HG03354 (cell line): ENCODE data around the gene LMAN2.
"Not testable (repeated sequence)": the region's sequence is repeated elsewhere in the genome, so short reads cannot be mapped to it uniquely, and the experiment has no call there.

Experiments
- ATAC-seq: cut with Tn5 transposase; IDR thresholded peaks from one replicate; pipeline ENCODE4 v1.9.1; 2021; ENCODE audit warnings: mild to moderate bottlenecking; ENCODE audit not compliant: unreplicated experiment, poor library complexity, severe bottlenecking

The LMAN2 gene

DNA sequence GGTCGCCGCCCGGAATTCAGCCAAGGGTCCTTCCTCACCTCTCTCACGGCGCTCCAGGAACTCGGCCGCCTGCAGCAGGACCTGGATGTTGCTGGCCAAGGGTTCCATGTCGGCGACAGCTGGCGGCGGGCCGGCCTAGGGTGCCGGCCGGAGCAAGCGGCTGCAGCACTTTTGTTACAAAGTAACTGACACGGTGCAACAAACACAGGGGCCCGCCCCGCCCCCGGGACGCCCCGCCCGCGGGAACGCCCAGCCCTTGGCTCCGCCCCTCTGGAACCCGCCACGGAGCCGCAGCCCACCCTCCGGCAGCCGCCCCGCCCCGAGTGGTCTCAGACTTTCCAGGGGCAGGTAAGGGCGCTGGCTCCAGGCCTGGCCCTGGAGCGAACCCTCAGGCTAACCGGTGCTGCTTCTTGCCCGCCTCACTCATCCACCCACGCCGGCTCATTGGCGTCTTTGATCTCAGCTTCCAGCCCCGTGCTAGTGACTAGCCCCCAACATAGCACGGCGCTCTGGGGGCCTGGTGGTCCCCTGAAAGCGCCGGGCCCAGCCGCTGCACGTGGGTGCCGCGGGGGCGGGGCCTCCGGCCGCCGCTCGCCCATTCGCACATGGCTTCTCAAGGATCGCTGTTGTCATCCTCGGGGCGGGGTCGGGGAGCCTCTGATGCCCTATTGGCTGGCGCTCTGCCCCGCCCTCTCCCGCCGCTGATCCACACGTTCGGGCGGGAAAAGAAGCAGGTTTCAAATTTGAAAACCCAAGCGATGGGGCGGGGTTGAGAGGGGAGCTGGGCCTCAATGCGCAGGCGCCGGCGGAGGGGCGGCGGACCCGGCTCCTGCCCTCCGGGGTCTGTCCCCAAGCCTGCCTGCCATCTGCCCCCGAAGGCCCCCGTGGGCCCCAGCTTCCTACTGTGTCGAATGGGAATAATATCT lies 39.5 kb downstream of the LMAN2 start, which contains the start of gene MXD3:
Gene MXD3 (minus strand): TSS at position 176 of the 926 bp plus-strand sequence. CDS start 68 bp downstream, at position 108.
- ATAC-seq: peak; percentile 75

DNA sequence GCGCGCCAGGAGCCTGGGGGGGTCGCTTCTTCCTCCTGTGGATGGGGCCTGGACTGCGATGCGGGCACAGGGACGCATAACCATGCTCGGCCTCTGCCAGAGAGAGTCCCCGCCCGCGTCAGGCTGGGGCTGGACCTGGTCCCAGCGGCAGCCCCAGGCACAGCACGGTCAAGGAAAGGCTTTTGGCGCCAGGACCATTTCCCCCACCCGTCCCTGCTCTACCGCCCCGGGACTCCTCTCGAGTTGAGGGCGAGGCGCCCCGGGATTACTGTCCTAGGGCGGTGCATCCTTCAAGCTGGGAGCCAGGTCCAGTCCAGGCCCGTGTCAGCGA lies 40.1 kb downstream of the LMAN2 start:
- peak; percentile 3 for ATAC-seq

DNA sequence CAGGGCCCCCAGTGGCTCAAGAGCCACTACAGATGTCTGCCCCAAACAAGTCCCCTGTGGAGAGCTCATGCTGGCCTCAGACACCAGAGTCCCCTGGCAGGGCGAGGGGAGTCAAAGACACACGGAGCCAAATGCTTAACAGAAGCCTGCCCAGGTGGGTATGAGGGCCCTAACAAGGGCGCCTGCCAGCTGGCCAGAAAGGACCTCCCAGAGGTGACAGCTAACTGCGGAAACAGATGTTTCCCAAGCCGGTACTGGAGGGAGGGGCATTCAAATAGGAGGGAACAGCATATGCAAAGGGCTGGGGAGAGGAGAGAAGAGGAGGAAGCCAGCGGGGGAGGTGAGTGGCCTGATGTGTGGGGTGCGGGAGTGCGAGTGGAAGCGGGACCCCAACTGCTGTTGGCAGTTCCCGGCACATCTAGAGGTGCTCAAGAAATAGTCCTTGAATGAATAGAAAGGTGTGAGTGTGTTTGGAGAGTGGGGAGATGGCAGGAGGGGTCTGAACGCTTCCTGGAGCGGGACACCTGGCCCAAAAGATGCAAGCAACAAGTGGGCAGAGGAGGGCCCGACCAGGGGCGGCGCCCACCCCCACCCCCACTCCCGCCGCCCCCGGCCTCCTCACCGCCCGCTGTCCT lies 40.6 kb downstream of the LMAN2 start:
- peak; percentile 28 for ATAC-seq

DNA sequence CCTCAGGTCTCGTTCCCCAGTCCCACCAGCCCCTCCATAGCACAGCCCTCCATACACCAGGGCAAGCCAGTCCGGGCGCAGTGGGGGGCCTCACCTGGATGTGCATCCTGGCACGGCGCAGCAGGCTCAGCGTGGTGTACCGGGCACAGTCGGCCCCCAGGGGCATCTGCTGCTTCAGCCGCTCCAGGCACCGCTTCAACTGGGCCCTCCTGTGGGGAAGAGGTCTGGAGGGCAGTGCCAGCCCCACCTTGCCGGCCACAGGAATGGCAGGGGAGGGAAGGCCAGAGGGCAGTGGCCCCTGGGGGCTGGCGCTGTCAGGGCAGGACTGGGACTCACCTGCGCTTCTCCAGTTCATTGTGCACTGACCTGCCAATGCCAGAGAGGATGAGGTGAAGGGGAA lies 41.1 kb downstream of the LMAN2 start:
- no peak for ATAC-seq

DNA sequence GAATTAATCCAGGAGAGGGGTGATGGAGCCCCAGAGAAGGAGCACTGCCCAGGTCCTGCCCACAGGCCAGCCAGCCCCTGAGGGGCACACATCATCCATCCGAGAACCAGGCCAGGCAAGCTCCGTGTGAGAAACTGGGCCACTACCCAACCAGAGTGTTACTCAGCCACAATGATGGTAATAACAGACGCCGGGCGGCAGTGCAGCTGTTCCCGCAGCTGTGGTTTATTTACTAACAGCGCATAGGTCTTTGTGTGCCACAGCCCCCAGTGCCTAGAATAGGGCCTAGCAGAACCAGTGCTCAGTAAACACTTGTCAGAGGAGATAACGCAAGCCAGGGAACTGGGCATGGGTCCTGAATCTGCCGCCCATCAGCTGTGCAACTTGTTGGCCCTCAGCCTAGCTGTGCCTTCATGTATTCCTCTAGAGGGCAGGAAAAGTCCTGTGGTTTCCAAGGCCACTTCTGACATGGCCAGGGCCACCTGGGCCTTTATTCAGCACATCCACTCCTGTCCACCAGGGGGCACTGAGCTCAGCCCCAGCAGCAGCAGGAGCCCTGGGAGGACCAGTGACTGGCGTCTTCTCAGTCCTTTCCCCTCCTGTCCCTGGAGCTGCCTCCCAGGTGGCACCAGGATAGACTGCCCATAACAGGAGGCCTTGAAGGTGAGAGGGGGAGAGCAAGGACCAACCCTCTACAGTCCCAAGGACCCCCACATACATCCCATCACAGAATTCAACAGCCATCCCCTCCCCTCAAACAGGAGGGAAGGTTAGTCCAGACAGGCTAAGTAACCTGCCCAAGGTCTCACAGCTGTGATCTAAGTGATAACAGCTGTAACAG lies 41.9 kb downstream of the LMAN2 start:
- ATAC-seq: no peak

DNA sequence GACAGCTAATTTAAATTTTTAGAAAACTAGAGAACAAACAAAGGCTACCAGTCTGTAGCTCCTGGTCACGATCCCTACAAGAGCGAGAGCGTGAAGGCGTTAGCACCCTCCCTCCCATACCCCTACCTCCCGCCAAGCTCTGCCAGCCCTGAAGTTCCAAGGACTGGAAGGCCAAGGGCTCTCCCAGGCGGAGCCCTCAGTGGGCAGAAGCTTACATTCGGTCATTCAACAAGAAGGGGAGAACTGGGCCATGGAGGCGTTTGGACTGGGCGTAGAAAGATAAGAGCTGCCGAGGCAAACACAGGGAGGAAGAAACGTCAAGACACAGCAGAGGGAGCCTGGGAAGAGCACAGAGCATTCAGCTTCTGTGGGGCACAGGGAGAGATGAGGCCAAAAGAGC lies 42.7 kb downstream of the LMAN2 start:
- ATAC-seq: no peak

DNA sequence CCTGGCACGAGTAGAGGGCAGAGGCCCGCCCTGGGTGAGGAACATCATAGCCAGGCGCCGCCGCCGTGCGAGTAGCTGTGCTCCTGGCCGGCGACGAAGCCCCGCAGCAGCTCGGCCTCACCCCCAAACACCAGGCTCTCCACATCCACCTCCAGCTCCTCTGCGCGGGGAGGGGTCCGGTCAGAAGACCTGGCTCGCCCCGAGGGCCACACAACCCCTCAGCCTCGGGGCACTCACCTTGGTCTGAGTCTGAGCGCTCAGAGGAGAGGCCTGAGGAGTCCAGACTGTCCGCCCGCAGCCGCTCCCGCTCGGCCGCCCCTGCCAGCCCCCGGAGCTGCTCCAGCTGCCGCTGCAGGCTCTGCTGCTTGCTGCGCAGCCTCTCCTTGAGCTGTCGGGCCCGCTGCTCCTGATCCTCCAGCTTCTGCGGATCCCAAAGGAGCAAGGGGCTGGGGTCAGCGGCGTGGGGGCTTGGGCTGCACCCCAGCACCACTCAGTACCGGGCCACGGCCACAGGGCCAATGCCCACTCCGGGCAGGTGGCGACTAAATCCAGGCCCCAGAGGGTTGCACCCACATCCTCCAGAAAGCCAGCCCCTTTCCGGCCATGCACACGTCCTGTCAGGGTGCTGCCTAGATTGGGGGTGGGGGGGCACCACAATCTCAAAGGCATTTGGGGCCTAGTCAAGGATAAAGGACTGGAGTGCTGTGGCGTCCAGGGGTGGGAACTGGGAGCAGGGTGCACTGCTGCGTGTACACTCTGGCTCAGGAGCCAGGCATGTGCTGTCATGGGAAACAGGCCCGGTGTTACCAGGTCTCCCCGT lies 43.7 kb downstream of the LMAN2 start:
- ATAC-seq: no peak

DNA sequence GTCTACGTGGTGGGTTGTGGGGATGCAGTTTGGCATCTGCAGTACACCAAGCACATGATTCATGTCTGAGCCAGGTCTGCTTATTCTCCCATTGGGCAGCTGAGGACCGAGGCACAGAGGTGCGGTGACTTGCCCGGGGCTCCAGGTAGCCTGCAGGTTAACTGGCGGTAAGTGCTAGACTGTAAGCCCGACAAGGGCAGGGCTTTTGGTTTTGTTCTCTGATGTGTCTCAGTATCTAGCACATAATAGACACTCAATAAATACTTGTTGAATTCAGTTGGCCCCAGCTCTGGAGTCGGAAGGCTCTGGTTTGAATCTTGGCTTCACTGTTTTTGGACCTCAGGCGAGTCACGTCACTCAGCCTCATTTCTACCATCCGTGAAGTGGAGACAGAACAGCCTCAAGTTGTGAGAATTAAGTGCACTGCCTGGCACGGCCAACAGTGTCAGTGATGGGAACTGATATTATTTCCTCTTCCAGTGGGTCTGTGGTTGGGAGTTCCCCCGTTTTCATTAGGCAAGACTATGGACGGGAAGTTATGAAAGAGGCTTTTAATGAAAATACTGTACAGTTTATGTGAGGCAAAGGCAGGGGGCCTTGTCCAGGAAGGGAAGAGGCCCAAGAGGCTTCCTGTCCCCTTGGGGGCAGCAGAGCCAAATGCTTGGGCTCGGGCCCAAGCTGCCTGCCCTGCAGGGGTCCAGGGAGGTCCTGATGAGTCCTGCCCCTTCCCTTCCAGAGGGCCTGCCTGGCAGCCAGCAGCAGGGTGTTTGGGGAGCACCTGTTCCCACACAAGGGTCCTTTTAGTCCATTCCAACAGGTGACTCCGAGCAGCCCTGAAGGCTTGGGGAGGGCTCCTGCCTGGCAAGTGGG lies 44.6 kb downstream of the LMAN2 start:
- no peak for ATAC-seq

DNA sequence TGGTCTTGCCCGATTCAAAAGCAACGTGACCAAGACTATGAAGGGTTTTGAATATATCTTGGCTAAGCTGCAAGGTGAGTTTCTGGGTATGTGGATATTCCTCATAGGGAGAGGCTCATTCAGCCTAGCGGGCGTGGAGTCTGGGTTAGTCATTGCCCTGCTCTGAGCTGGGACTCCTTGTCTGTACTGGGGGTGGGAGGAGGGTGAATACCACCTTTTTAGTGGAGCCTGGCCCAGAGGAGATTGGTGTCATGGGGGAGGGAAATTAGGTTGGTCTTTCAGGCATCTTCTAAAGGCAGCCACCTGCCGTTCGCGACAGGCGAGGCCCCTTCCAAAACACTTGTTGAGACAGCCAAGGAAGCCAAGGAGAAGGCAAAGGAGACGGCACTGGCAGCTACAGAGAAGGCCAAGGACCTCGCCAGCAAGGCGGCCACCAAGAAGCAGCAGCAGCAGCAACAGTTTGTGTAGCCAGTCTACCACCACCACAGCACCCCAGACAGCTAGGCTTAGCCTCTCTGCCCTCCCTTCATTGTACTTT lies 45.3 kb downstream of the LMAN2 start:
- ATAC-seq: not testable (repeated sequence)

DNA sequence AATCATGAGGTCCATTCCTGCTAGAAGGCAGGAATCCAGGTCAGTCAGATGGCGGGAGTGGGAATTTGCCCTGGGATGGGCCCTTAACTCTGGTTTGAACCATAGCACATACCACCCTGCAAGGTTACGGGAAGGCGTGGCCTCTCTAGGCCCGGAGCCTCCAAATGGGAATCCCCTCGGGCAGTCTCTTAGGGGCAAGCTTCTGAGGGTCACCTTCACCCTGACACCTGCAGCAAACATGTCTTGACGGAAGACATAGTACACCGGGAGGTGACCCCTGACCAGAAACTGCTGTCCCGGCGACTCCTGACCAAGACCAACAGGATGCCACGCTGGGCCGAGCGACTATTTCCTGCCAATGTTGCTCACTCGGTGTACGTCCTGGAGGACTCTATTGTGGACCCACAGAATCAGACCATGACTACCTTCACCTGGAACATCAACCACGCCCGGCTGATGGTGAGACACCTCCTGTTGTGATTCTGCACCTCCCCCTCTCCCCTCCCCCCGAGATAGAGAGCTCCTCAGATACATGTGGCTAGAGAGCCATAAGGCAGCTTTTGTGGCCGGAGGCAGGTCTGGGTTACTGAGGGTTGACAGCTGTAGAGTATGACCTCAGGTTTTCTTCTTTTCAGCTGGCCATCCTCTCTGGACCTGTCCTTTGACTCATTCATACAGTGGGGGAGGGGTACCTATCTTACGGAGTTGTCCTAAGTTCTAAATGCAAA lies 46.9 kb downstream of the LMAN2 start:
- ATAC-seq: no peak

DNA sequence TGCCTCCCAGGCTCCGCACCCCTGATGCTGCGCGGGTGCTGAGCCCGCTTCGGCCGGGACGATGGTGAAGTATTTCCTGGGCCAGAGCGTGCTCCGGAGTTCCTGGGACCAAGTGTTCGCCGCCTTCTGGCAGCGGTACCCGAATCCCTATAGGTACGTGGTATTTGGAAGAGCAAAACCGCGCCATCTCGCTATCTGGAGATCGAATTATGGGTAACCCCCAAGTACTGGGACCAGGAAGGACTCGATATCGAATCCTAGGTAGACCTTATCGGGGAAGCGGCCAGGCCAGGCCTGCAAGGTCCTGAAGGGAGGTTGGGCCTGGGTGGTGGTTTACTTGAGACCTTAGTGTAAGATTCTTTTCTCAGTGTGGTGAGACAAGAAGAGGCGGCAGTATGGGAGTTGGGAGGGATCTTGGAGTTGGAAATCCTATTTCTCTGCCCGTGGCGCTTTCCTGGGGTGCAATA lies 47.5 kb downstream of the LMAN2 start:
- peak; percentile 7 for ATAC-seq

DNA sequence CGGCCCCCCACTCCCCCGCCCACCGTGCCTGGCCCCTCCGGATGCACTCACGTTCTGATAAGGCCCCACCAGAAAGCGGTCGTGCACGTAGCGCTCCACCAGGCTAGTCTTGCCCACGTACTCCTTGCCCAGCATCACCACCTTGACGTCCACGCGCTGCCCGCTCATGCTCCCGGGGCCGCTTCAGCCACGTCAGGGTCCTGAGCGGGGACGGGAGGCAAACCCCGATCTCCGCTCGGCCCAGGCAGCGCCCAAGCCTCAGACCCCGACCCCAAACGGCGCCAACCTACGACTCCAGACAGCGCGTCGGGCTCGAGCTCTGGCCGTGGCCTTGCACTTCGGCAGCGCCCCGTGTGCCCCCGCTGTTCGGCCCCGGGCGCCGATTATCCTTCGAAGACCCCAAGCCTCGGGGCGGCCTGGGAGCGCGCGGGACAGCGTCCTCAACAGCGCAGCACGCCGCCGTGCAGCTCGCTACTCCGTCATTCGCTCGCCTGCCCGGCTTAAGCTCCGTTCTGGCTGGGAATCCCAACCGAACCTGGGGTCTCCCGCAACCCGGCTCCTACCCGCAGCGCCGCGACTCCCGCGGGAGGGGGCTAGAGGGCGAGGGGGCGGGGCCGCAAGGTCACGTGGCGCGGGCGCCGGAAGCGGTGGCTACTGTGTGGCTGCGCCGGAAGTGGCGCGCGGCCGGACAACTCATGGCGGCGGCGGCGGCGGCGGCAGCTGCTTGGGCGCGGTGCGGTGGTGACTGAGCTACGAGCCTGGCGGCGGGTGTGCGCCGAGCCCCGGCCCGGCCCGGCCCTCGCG lies 48.1 kb downstream of the LMAN2 start, which contains the start of the genes PRELID1 and RAB24:
Gene PRELID1 (plus strand): TSS at position 679 of the 804 bp plus-strand sequence. CDS start 187 bp downstream, outside the sequence.
Gene RAB24 (minus strand): TSS at position 599 of the 804 bp plus-strand sequence. CDS start 431 bp downstream, at position 168.
- ATAC-seq: peak; percentile 73

DNA sequence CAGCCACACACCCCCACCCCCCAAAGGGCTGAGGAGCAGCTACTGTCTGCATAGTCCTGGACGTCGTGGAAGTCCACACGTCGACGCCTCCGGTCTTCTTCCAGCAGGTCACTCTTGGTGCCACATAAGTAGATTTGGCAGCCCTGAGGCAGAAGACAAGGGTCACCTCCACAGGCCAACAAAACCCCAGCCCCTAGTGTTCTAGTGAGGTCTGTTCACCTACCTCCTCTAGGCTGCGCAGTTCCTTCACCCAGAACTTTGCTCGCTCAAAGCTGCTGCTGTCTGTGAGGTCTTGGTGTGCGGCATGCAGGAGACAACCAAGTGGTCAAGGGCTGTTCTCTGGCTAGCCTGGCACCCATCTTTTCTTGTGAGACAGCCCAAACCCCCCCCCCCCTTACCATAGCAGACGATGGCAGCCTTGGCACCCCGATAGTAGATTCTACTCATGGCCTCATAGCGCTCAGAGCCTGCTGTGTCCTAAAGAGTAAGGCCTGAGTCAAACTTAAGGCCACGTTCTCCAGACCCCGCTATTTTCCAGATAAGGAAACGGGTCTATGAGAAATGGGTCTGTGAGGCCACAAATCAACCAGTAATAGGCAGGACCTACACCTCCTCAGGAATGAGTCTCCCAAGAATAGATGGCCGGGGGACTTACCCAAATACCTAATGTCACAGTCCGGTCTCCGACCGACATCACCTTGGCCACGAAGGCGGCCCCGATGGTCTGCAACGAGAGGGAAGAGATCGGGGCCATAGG lies 48.9 kb downstream of the LMAN2 start:
- no peak for ATAC-seq

DNA sequence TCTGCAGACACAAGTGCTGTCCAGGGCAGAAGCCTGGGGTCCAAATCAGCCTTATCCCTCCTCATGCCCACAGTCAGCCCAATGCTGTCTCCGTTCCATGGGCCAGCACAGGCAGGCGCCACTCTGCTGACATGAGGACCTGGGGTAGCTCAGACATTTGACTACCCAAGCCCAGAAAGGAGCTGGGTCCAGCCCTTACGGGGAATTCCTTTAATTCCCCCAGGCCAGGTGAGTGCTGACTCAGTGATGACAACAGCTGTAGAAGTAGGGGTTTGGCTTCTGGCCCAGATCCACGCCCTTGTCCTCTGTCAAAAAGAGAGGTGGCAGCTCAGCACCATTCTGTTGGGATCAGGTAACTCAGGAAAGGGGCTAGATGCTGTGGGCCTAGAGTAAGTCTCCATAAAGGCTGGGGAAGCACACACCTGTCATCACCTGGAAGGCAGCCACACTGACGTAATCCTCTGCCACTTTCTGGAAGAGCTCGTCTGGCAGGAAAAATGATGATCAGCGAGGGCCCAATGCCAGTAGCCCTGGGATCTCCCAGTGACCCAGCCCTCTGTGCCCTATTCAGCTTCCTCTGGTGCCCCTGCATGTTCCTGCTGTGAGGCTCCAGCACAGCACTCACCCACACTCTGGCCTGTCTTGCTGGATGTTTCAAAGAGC lies 49.8 kb downstream of the LMAN2 start:
- ATAC-seq: no peak

DNA sequence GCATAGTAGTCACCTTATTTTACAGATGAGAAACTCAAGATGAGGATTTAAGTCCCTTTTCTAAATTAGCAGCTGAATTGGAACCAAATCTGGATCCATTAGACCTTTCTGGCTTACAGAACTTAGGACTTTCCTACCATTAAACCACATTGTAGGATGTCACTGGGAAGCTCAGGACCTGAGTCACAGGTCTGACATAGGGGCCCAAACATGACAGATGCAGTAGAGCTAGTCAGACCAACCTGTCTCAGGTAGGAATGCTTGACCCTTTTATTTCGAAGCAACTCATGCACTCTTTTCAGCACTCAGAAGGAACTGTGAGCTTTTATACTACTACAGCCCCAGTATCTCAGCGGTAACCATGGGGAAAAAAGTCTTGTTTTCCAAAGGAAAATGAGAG lies 50.5 kb downstream of the LMAN2 start:
- no peak for ATAC-seq
